PC-3 (cell line): ENCODE results near the gene TMEM140. TPM values are rescaled to one million over a fixed set of nuclear protein-coding genes. Genes with fewer than 3 reads are reported as not detected.

Experiments used
- ATAC-seq: fragments of 200-7000 bp; cut with Tn5 transposase; 2 replicates; pipeline ENCODE4 v1.9.1; 2020; ENCODE audit warnings: mild to moderate bottlenecking, moderate library complexity
- BruUV-seq: library from RNA; stranded (reverse); fragments of 400-500 nt; replicated peaks from 2 replicates; lab custom pipeline; 2021; lab: Mats Ljungman, UMichigan
- CTCF ChIA-PET: fragments of 300-600 bp; sonication (Branson Sonifier 250); formaldehyde crosslinking; loops from one replicate; lab custom pipeline; 2022; ENCODE audit warnings: antibody characterized with exemption; lab: Charles Lee
- POLR2A ChIA-PET: fragments of 300-600 bp; sonication (Branson Sonifier 250); formaldehyde crosslinking; loops from one replicate; lab custom pipeline; 2022; ENCODE audit warnings: antibody characterized with exemption; ENCODE audit not compliant: unreplicated experiment; lab: Charles Lee
- DNase-seq: peaks from one replicate; pipeline ENCODE4 v3.0.0-alpha.2; 2015
- H2AFZ ChIP-seq: fragments of 300-600 bp; sonication (generic); 2 replicates; pipeline ENCODE4 v1.6.0; 2016; ENCODE audit warnings: antibody characterized with exemption, low read length
- H3F3A ChIP-seq: fragments of 300-600 bp; sonication (generic); one replicate; pipeline ENCODE4 v1.6.0; 2017; ENCODE audit warnings: antibody characterized with exemption, low read length, control low read depth, mild to moderate bottlenecking; ENCODE audit not compliant: unreplicated experiment
- H3K27ac ChIP-seq: fragments of 300-600 bp; sonication (generic); 2 replicates; pipeline ENCODE4 v1.5.1; 2016; ENCODE audit warnings: mild to moderate bottlenecking, low read length
- H3K27me3 ChIP-seq: fragments of 300-600 bp; sonication (generic); 2 replicates; pipeline ENCODE4 v1.6.1; 2016; ENCODE audit warnings: low read length, mixed read lengths
- H3K36me3 ChIP-seq: fragments of 300-600 bp; sonication (generic); 2 replicates; pipeline ENCODE4 v1.6.1; 2016; ENCODE audit warnings: low read depth, mixed run types, low read length, mixed read lengths
- H3K4me1 ChIP-seq: fragments of 300-600 bp; sonication (generic); 2 replicates; pipeline ENCODE4 v1.5.1; 2016; ENCODE audit warnings: low read length; ENCODE audit not compliant: insufficient read depth
- H3K4me2 ChIP-seq: fragments of 300-600 bp; sonication (generic); 2 replicates; pipeline ENCODE4 v1.6.0; 2016; ENCODE audit warnings: low read length
- H3K4me3 ChIP-seq: fragments of 300-600 bp; sonication (generic); 2 replicates; pipeline ENCODE4 v1.5.1; 2016; ENCODE audit warnings: mild to moderate bottlenecking, low read length, mixed read lengths
- H3K79me2 ChIP-seq: fragments of 300-600 bp; sonication (generic); 2 replicates; pipeline ENCODE4 v1.6.1; 2017; ENCODE audit warnings: low read length, mixed read lengths
- H3K9ac ChIP-seq: fragments of 300-600 bp; sonication (generic); 2 replicates; pipeline ENCODE4 v1.6.0; 2016; ENCODE audit warnings: mild to moderate bottlenecking, low read length
- H3K9me2 ChIP-seq: fragments of 300-600 bp; sonication (generic); replicated peaks from 2 replicates; pipeline ENCODE4 v1.6.1; 2016; ENCODE audit warnings: mixed run types, low read length, mixed read lengths
- H3K9me3 ChIP-seq: fragments of 300-600 bp; sonication (generic); 2 replicates; pipeline ENCODE4 v1.6.1; 2016; ENCODE audit warnings: low read length, mixed read lengths
- H4K20me1 ChIP-seq: fragments of 300-600 bp; sonication (generic); 2 replicates; pipeline ENCODE4 v1.6.1; 2016; ENCODE audit warnings: low read length, mixed read lengths
- CTCF ChIP-seq: fragments of 300-600 bp; sonication (generic); conservative IDR thresholded peaks from 2 replicates; pipeline ENCODE4 v1.5.1; 2017; ENCODE audit warnings: antibody characterized with exemption, low read depth, mild to moderate bottlenecking, low read length
- EZH2 ChIP-seq: fragments of 300-600 bp; sonication (generic); IDR thresholded peaks from one replicate; pipeline ENCODE4 v1.6.1; 2017; ENCODE audit warnings: antibody characterized with exemption, mild to moderate bottlenecking, low read length; ENCODE audit not compliant: unreplicated experiment
- EZH2phosphoT487 ChIP-seq: fragments of 300-600 bp; sonication (generic); IDR thresholded peaks from 2 replicates; pipeline ENCODE4 v1.6.1; 2018; ENCODE audit warnings: mild to moderate bottlenecking, antibody characterized with exemption, low read length, borderline replicate concordance
- intact Hi-C: fragments of 100-400 bp; cut with micrococcal nuclease; formaldehyde crosslinking; loops from 2 replicates; pipeline ENCODE4 v1.9.0; 2023
- total RNA-seq: library from RNA; depleted of rRNA; stranded (reverse); fragments of >200 nt; gene quantifications from 2 replicates; pipeline ENCODE4 v1.2.3, GENCODE V29; 2014

Gene TMEM140
- total RNA-seq, 1 experiment from 2014 or later, result not detected

GRCh38 chr7:135181261-135181928 is 33.5 kb downstream of the TMEM140 start:
- Histone ChIP-seq H3K4me3 (no peak overlapping the region), H3K9me3 (peaks cover 22% of the 10 kb centered on the region), H3K4me2 (no peak overlapping the region), H3K4me1 (peaks cover 16% of the 10 kb centered on the region), H3K36me3 (peaks cover 18% of the 10 kb centered on the region; the same call in 1 of the 2 replicates), H3K27me3 (no peaks in the 10 kb centered on the region), H3K9ac (no peak overlapping the region), H3K9me2 (no peaks in the 10 kb centered on the region), H3F3A (no peaks in the 10 kb centered on the region), H3K27ac (no peak overlapping the region), H4K20me1 (no peaks in the 10 kb centered on the region), H3K79me2 (no peaks in the 10 kb centered on the region), H2AFZ (no peak overlapping the region)
- ATAC-seq (no peak), DNase-seq (no peak)
- intact Hi-C loops, result no loop called here
- CTCF ChIA-PET, result no interaction called here
- TF ChIP-seq EZH2phosphoT487, result no peak
- POLR2A ChIA-PET, result no interaction called here
- BruUV-seq, result no TSS peak

- no peak overlapping the region for H3K27ac ChIP-seq
- no peak overlapping the region for H3K4me2 ChIP-seq
- ATAC-seq, result no peak
- no peak for DNase-seq
- BruUV-seq, result no TSS peak
- H3K9ac ChIP-seq, result no peak overlapping the region
- no peaks in the 10 kb centered on the region for H4K20me1 ChIP-seq
- ChIA-PET CTCF (no interaction called here), POLR2A (no interaction called here)
- TF ChIP-seq CTCF (no peak), EZH2 (no peak)
- H3K9me3 ChIP-seq, result peaks cover 22% of the 10 kb centered on the region
- no peak overlapping the region for H2AFZ ChIP-seq
- no peaks in the 10 kb centered on the region for H3F3A ChIP-seq
- intact Hi-C loops, result no loop called here
- H3K79me2 ChIP-seq, result no peaks in the 10 kb centered on the region
- peaks cover 18% of the 10 kb centered on the region; the same call in 1 of the 2 replicates for H3K36me3 ChIP-seq
- no peaks in the 10 kb centered on the region for H3K9me2 ChIP-seq
- no peaks in the 10 kb centered on the region for H3K27me3 ChIP-seq
- peaks cover 9% of the 10 kb centered on the region for H3K4me1 ChIP-seq
- H3K4me3 ChIP-seq, result no peak overlapping the region
Measured at GRCh38 chr7:135181929-135182678, 34.2 kb downstream of the TMEM140 start.

GRCh38 chr7:135183478-135183877 is 35.6 kb downstream of the TMEM140 start:
- H3K27me3 ChIP-seq, result no peaks in the 10 kb centered on the region
- intact Hi-C loops, result no loop called here
- ATAC-seq, result no peak
- TF ChIP-seq EZH2phosphoT487 (no peak), CTCF (no peak), EZH2 (no peak)
- BruUV-seq, result no TSS peak
- no peaks in the 10 kb centered on the region for H3F3A ChIP-seq
- DNase-seq, result no peak
- ChIA-PET POLR2A (no interaction called here), CTCF (no interaction called here)
- H3K36me3 ChIP-seq, result peaks cover 18% of the 10 kb centered on the region; the same call in 1 of the 2 replicates
- H3K4me3 ChIP-seq, result no peak overlapping the region
- no peaks in the 10 kb centered on the region for H3K9me2 ChIP-seq
- no peak overlapping the region for H3K27ac ChIP-seq
- no peaks in the 10 kb centered on the region for H3K4me1 ChIP-seq
- H4K20me1 ChIP-seq, result no peaks in the 10 kb centered on the region
- no peak overlapping the region for H3K9ac ChIP-seq
- no peak overlapping the region for H3K4me2 ChIP-seq
- no peak overlapping the region for H2AFZ ChIP-seq
- H3K9me3 ChIP-seq, result peaks cover 22% of the 10 kb centered on the region
- H3K79me2 ChIP-seq, result no peaks in the 10 kb centered on the region
